Pancreas (tissue), 10 donors: Measurements from ENCODE around the gene GALT. TPM values are rescaled to one million over a fixed set of nuclear protein-coding genes. Genes with fewer than 3 reads are reported as not detected.

Experiments
- ATAC-seq, 4 donors: fragments of 200-7000 bp; cut with Tn5 transposase; one replicate each; pipeline versions ENCODE4 v1.8.0 to v1.9.1; 2020; ENCODE audit warnings: mild to moderate bottlenecking in 4 of 4, moderate library complexity in 4 of 4
- DNase-seq, 6 donors: peaks; one replicate each; pipeline ENCODE4 v3.0.0-alpha.2; 2020
- FAIRE-seq: peaks from 2 replicates; lab custom pipeline; 2012; peaks lifted over from hg19 to GRCh38; lab: Jason Lieb, UNC
- H3K27ac ChIP-seq, 4 donors: fragments of 200-600 bp; sonication (generic); 1 replicate in 3 of 4; 2 replicates in 1 of 4; pipeline versions ENCODE4 v1.5.0 to v1.8.0; 2020
- H3K27me3 ChIP-seq, 4 donors: fragments of 200-600 bp; one replicate each; pipeline ENCODE4 v1.8.0; 2021
- H3K36me3 ChIP-seq, 3 donors: fragments of 200-600 bp; sonication (generic) in 1 of 3; one replicate each; pipeline versions ENCODE4 v1.5.0 to v1.8.0; 2020 to 2021
- H3K4me1 ChIP-seq, 3 donors: fragments of 200-600 bp; one replicate each; pipeline ENCODE4 v1.8.0; 2021
- H3K4me3 ChIP-seq, 4 donors: fragments of 200-600 bp; sonication (generic) in 2 of 4; one replicate each; pipeline versions ENCODE4 v1.5.0 to v1.8.0; 2020 to 2021
- H3K9me3 ChIP-seq, 4 donors: fragments of 200-600 bp; one replicate each; pipeline ENCODE4 v1.8.0; 2021
- WGBS, 2 donors: extraction: QIAGEN DNeasy Blood & Tissue Kit; methylation state at CpG; one replicate each; pipeline ENCODE4 v1.1.7; 2013; 5-methylcytosine and 5-hydroxymethylcytosine counted together
- intact Hi-C, 3 donors: fragments of 100-400 bp; cut with DNase I; formaldehyde crosslinking; loops; one replicate each; pipeline versions ENCODE4 v1.11.1 to v1.14.2; 2022
- polyA plus RNA-seq, 2 donors: library from polyadenylated mRNA; stranded (reverse); fragments of 200-250 nt; gene quantifications; one replicate each; pipeline ENCODE4 v1.2.3, GENCODE V29; 2013
- total RNA-seq, 6 donors: library from RNA; stranded (reverse); fragmentation: NEBNext Ultra II Directional in 4 of 6; extraction: Animal tissue kit (Norgen Biotek cat#: 25700) in 4 of 6; gene quantifications; one replicate each; pipeline versions ENCODE4 v1.2.1 to v1.2.4, GENCODE V29; 2021 to 2023
- TF ChIP-seq, protein P1 (sequence below), 4 donors: fragments of 200-600 bp; sonication (generic) in 3 of 4; IDR thresholded peaks; one replicate each; pipeline versions ENCODE4 v1.5.0 to v1.8.0; 2021; ENCODE audit warnings: antibody characterized with exemption in 4 of 4
- donor health status: healthy with polysubstance abuse.
- donor health status: DM: no; HTN: no; CAD: no; lungs with moderate emphysema.
- donor health status: DM: no; HTN: no; CAD: no.
- donor health status: control.
- donor health status: control.
- donor health status: Bipolar disorder and iron deficiency.
- donor health status: DM: yes; HTN: yes; CAD: no.
- donor health status: DM: no; HTN: no; CAD: no.
- donor health status: DM: no; HTN: no; CAD: no.
- donor health status: DM: yes; HTN: yes; CAD: no.

The GALT gene
- total and polyA plus RNA-seq, 8 donors = 11.0 to 60.5 (median 21.1) TPM

DNA sequence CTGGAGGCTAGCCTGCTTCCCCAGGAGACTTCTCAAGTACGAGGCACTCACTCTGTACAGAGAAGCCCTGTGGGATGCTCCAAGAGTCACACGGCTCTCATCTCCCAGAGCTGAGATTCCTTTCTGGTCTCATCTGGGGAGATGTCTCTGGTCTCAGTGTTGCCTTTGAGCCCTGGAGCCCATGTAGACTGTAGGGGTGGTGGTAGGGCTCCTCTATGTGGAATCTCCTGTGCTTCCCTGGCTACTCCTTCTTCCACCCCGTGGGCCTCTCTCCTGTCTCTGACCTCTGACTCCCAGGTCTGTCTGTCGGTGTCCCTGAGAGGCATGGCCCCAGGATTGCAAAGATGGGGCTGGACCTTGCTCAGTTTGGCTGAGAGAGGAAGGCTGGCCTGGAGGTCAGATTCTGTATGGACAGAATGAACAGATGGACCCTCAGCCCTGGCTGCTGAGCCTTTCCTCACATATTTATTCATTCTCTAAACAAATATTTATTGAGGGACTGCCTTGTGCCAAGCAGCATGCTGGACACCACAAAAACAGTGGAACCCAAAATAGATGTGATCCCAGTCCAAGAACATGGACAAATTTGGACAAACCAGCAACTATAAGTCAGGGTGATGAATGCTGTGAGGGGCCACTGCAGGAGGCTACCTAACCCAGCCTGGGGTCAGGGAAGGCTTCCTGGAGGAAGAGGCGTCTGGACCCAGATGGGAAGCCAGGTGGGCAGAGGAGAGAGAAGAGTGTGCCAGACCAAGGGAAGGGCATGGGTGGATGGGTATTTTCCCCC, 42.0 kb downstream of the GALT start:
- FAIRE-seq = no peak
- no peak for ATAC-seq
- intact Hi-C loops = no loop called here

DNA sequence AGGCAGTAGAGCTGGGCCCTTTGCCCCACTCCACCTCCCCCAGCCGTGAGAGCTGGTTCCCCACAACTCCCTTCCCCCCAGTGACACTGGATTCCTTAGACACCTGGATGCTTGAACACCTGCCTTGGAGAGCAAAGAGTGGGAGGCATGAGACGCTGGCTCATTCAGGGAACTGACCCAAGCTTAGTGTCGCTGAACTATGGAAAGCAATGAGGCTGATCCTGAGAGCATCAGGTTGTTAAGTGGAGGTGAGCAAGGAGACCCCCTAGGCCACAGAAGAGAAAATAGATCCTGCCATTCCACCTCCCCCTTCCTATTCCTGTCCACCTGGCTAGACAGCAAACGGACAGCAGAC, 42.6 kb downstream of the GALT start:
- intact Hi-C loops = no loop called here
- Histone ChIP-seq H3K4me1 (no peaks in the 10 kb centered on the region), H3K27ac (no peak overlapping the region), H3K36me3 (no peaks in the 10 kb centered on the region), H3K4me3 (no peak overlapping the region), H3K9me3 (no peaks in the 10 kb centered on the region), H3K27me3 (no peaks in the 10 kb centered on the region)
- DNase-seq = no peak
- no peak for FAIRE-seq
- no peak for ATAC-seq
- TF ChIP-seq, protein P1, sequence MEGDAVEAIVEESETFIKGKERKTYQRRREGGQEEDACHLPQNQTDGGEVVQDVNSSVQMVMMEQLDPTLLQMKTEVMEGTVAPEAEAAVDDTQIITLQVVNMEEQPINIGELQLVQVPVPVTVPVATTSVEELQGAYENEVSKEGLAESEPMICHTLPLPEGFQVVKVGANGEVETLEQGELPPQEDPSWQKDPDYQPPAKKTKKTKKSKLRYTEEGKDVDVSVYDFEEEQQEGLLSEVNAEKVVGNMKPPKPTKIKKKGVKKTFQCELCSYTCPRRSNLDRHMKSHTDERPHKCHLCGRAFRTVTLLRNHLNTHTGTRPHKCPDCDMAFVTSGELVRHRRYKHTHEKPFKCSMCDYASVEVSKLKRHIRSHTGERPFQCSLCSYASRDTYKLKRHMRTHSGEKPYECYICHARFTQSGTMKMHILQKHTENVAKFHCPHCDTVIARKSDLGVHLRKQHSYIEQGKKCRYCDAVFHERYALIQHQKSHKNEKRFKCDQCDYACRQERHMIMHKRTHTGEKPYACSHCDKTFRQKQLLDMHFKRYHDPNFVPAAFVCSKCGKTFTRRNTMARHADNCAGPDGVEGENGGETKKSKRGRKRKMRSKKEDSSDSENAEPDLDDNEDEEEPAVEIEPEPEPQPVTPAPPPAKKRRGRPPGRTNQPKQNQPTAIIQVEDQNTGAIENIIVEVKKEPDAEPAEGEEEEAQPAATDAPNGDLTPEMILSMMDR (IDR thresholded peaks at IDR 0.05) = no peak
- WGBS, 2 donors = 72 to 74% methylated on average over 4 of the region's 4 CpGs

More for the DNA sequence above, 42.0 kb downstream of the GALT start:
- Histone ChIP-seq H3K4me3 (no peak overlapping the region), H3K4me1 (no peaks in the 10 kb centered on the region), H3K9me3 (no peaks in the 10 kb centered on the region), H3K36me3 (no peaks in the 10 kb centered on the region), H3K27me3 (no peaks in the 10 kb centered on the region), H3K27ac (no peak overlapping the region)
- TF ChIP-seq, protein P1 (IDR thresholded peaks at IDR 0.05) = no peak
- WGBS, 2 donors = 75% methylated on average over 5 of the region's 5 CpGs
- no peak for DNase-seq

DNA sequence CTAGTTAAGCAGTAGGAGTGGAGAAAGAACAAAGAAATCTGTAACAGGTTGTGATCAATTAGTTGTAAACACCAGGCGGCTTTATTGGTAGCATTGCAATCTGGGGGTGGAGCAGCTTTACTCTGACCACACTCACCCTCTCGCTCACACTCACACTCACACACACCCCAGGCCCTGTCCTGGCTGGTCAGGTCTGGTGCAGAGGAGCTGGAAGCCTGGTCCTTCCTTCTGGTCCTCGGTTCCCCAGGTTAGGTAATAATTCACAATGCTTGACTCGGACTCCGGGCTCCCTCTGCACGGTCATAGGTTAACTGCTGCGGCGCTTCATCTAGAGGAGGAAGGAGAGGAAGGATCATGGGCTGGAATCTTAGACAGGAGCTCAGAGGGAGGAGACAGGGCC, 43.0 kb downstream of the GALT start:
- FAIRE-seq = no peak

DNA sequence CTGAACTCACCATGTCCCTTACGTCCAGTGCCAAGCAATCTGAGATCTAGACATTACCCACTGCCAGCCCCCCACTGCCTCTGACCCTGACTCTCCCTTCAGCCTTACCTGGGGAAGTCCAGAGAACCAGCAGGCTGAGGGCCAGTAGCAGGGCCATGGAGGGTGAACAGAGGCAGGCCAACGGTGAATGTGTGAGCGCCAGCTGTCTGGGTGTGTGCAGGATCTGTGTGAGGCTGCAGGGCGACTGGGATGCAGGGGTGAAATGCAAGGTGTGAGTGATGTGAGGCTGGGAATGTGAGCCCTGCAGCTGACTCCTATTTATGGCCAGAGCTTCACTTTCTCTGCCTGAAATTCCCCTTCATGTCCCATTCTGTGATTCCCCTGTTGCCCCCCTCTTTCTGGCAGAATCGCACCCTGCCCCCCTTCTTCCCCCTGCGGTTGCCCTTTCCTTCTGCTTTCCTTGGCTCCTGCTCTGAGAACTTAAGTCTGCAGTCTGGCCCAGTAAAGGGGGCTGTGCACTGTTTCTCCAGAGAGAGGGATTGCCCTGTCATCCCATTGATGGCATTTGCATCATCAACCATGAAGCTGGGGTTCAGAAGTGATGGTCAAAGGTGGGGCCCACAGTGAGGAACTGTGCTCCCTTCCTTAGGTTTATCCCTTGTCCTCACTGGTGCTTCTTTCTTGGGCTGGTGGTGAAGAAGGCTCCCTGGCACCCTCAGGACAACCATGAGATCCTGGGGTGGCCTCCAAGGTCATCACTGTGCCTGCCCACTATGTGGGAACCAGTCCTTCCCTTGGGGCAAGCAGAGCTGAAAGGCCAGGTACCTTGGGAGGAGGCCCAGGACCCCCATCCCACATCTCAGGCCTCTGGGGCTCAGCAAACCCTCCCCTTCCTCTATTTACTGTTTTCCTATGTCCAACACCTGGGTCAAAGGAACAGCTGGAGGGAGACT, 44.8 kb downstream of the GALT start, which contains the start of gene CCL19:
CCL19 (minus strand) TSS at position 294 of the 953 bp plus-strand sequence; CDS start at position 157, 137 bp downstream.
- no peaks in the 10 kb centered on the region for H3K36me3 ChIP-seq
- H3K9me3 ChIP-seq = no peaks in the 10 kb centered on the region
- FAIRE-seq = no peak
- H3K27me3 ChIP-seq = no peaks in the 10 kb centered on the region
- no peak within 1 kb of the TSS for H3K27ac ChIP-seq
- intact Hi-C loops = no loop called here
- ATAC-seq = no peak
- no peak for DNase-seq
- no peaks in the 10 kb centered on the region for H3K4me1 ChIP-seq
- 68 to 84% methylated on average over 6 of the region's 6 CpGs for WGBS, 2 donors
- H3K4me3 ChIP-seq = no peak within 1 kb of the TSS
- TF ChIP-seq, protein P1 (IDR thresholded peaks at IDR 0.05) = no peak

More for the DNA sequence above, 43.0 kb downstream of the GALT start:
- Histone ChIP-seq H3K27ac (no peak overlapping the region), H3K4me1 (no peaks in the 10 kb centered on the region), H3K4me3 (no peak overlapping the region), H3K9me3 (no peaks in the 10 kb centered on the region), H3K27me3 (no peaks in the 10 kb centered on the region), H3K36me3 (no peaks in the 10 kb centered on the region)
- intact Hi-C loops = no loop called here
- 52 to 64% methylated on average over 8 of the region's 8 CpGs for WGBS, 2 donors
- ATAC-seq (no peak), DNase-seq (no peak)
- TF ChIP-seq, protein P1 (IDR thresholded peaks at IDR 0.05) = no peak
